BLaER1 (cell line): Measurements from ENCODE around the gene TLE4.

Source experiments
- H3K27ac ChIP-seq: shearing (Covaris generic); formaldehyde crosslinking; 2 replicates; pipeline ENCODE4 v1.8.1; 2022
- H3K27me3 ChIP-seq: shearing (Covaris generic); formaldehyde crosslinking; 2 replicates; pipeline ENCODE4 v1.8.1; 2022
- H3K36me3 ChIP-seq: shearing (Covaris generic); formaldehyde crosslinking; 2 replicates; pipeline ENCODE4 v1.8.1; 2022
- H3K4me1 ChIP-seq: shearing (Covaris generic); formaldehyde crosslinking; 2 replicates; pipeline ENCODE4 v1.8.1; 2022
- H3K4me2 ChIP-seq: shearing (Covaris generic); formaldehyde crosslinking; 2 replicates; pipeline ENCODE4 v1.8.1; 2022
- H3K4me3 ChIP-seq: shearing (Covaris generic); formaldehyde crosslinking; 2 replicates; pipeline ENCODE4 v1.8.1; 2022
- H3K9ac ChIP-seq: shearing (Covaris generic); formaldehyde crosslinking; 2 replicates; pipeline ENCODE4 v1.8.1; 2022
- H3K9me3 ChIP-seq: shearing (Covaris generic); formaldehyde crosslinking; 2 replicates; pipeline ENCODE4 v1.8.1; 2022
- H4K20me1 ChIP-seq: shearing (Covaris generic); formaldehyde crosslinking; 2 replicates; pipeline ENCODE4 v1.8.1; 2022
- Cebpa-rat ChIP-seq: shearing (Covaris generic); IDR thresholded peaks from 2 replicates; pipeline ENCODE4 v1.8.1; 2022

Gene TLE4

GRCh38 chr9:79774356-79774755, 202.6 kb downstream of the TLE4 start:
- no peaks in the 10 kb centered on the region for H3K36me3 ChIP-seq
- no peaks in the 10 kb centered on the region for H4K20me1 ChIP-seq
- H3K9ac ChIP-seq, result no peak overlapping the region
- no peaks in the 10 kb centered on the region for H3K4me1 ChIP-seq
- H3K9me3 ChIP-seq, result no peaks in the 10 kb centered on the region; the same call in 1 of the 2 replicates
- H3K27me3 ChIP-seq, result no peaks in the 10 kb centered on the region
- H3K4me2 ChIP-seq, result no peak overlapping the region
- TF ChIP-seq Cebpa-rat, result no peak
- H3K4me3 ChIP-seq, result no peak overlapping the region
- H3K27ac ChIP-seq, result no peak overlapping the region
